GM12878 (cell line): Measurements from ENCODE around the gene SPI1. TPM values are rescaled to one million over a fixed set of nuclear protein-coding genes. Genes with fewer than 3 reads are reported as not detected.
A peak's percentile ranks its signal among the peaks of the same experiment; 100 is the strongest.

Experiments
- ATAC-seq: fragments of 200-7000 bp; cut with Tn5 transposase; 3 replicates; pipeline ENCODE4 v1.9.1; 2020; ENCODE audit warnings: mild to moderate bottlenecking, moderate library complexity
- BruUV-seq: library from RNA; stranded (reverse); fragments of 400-500 nt; replicated peaks from 2 replicates; lab custom pipeline; 2021; lab: Mats Ljungman, UMichigan
- CTCF ChIA-PET: fragments of 300-600 bp; sonication (Branson Sonifier 250); formaldehyde crosslinking; extraction: SDS; loops from one replicate; lab custom pipeline; 2021; ENCODE audit warnings: inconsistent platforms; lab: Yijun Ruan, JAX
- POLR2A ChIA-PET: fragments of 350-600 bp; formaldehyde crosslinking; extraction: SDS; loops from one replicate; lab custom pipeline; 2021; ENCODE audit warnings: inconsistent platforms; lab: Charles Lee
- RAD21 ChIA-PET: fragments of 300-600 bp; sonication (Branson Sonifier 250); formaldehyde crosslinking; loops from one replicate; lab custom pipeline; 2023; ENCODE audit warnings: antibody characterized with exemption; ENCODE audit not compliant: unreplicated experiment; lab: Charles Lee
- SMC1A ChIA-PET: fragments of 300-600 bp; sonication (Branson Sonifier 250); formaldehyde crosslinking; loops from one replicate; lab custom pipeline; 2023; ENCODE audit not compliant: unreplicated experiment, uncharacterized antibody; lab: Charles Lee
- DNase-seq: peaks from one replicate; pipeline ENCODE4 v3.0.0-alpha.2; 2011; ENCODE audit warnings: low read depth, low spot score
- FAIRE-seq: peaks from 3 replicates; lab custom pipeline; 2011; peaks lifted over from hg19 to GRCh38; lab: Jason Lieb, UNC
- H2AFZ ChIP-seq: 2 replicates; pipeline ENCODE4 v1.6.0; 2011; ENCODE audit warnings: low read depth, low read length, control low read depth; ENCODE audit not compliant: control insufficient read depth
- H3K27ac ChIP-seq: 2 replicates; pipeline ENCODE4 v1.5.1; 2011; ENCODE audit warnings: control low read depth; ENCODE audit not compliant: control insufficient read depth, insufficient read depth
- H3K27me3 ChIP-seq, 2 experiments: replicated peaks in 1 of 2; 2 replicates each; pipeline versions ENCODE4 v1.6.0 to v1.6.1; 2011; ENCODE audit warnings: low read length in 1 of 2; ENCODE audit not compliant: control insufficient read depth in 2 of 2, insufficient read depth in 2 of 2
- H3K36me3 ChIP-seq, 2 experiments: 2 replicates each; pipeline ENCODE4 v1.5.1; 2011; ENCODE audit warnings: low read length in 1 of 2; ENCODE audit not compliant: control insufficient read depth in 2 of 2, insufficient read depth in 2 of 2
- H3K4me1 ChIP-seq: 2 replicates; pipeline ENCODE4 v1.6.1; 2011; ENCODE audit warnings: mild to moderate bottlenecking, low read length, moderate library complexity, mixed read lengths; ENCODE audit not compliant: control insufficient read depth, insufficient read depth
- H3K4me2 ChIP-seq: 2 replicates; pipeline ENCODE4 v1.6.0; 2011; ENCODE audit warnings: control low read depth; ENCODE audit not compliant: control insufficient read depth, insufficient read depth
- H3K4me3 ChIP-seq: fragments of 200-600 bp; sonication (generic); 2 replicates; pipeline ENCODE4 v1.5.1; 2016
- H3K79me2 ChIP-seq: 2 replicates; pipeline ENCODE4 v1.6.0; 2011; ENCODE audit warnings: low read length; ENCODE audit not compliant: control insufficient read depth, insufficient read depth
- H3K9ac ChIP-seq: 2 replicates; pipeline ENCODE4 v1.8.0; 2011; ENCODE audit warnings: low read length, control low read depth, mixed read lengths; ENCODE audit not compliant: control insufficient read depth, insufficient read depth
- H3K9me3 ChIP-seq: replicated peaks from 3 replicates; pipeline ENCODE4 v1.5.1; 2011; ENCODE audit warnings: mild to moderate bottlenecking, low read length; ENCODE audit not compliant: control insufficient read depth, insufficient read depth
- H4K20me1 ChIP-seq: 2 replicates; pipeline ENCODE4 v1.6.0; 2011; ENCODE audit not compliant: control insufficient read depth, insufficient read depth
- BACH1 ChIP-seq: fragments of 450-650 bp; IDR thresholded peaks from 2 replicates; pipeline ENCODE4 v1.6.1; 2017; ENCODE audit warnings: mild to moderate bottlenecking, borderline replicate concordance
- BHLHE40 ChIP-seq, 2 experiments: fragments of 450-650 bp in 1 of 2; IDR thresholded peaks; 2 replicates each; pipeline ENCODE4 v1.6.1; 2011 to 2017; ENCODE audit warnings: low read depth in 2 of 2, borderline replicate concordance in 1 of 2, improper control_type of control experiment in 1 of 2, low read length in 1 of 2, mild to moderate bottlenecking in 1 of 2
- ZSCAN29 ChIP-seq: fragments of 450-650 bp; IDR thresholded peaks from 2 replicates; pipeline ENCODE4 v1.6.1; 2017; ENCODE audit warnings: mild to moderate bottlenecking, moderate library complexity
- WGBS: methylation state at CpG from one replicate; pipeline ENCODE4 v1.1.6; 2016; ENCODE audit warnings: low lambda C conversion rate; ENCODE audit not compliant: insufficient replicate concordance, insufficient coverage; ENCODE audit errors: missing lambda C conversion rate; 5-methylcytosine and 5-hydroxymethylcytosine counted together
- in situ Hi-C: fragments of 300-500 bp; cut with MboI; formaldehyde crosslinking; loops from 9 replicates; pipeline ENCODE4 v1.14.3; 2018; ENCODE audit warnings: mixed read lengths
- intact Hi-C: fragments of 100-400 bp; cut with micrococcal nuclease; formaldehyde crosslinking; loops from one replicate; pipeline ENCODE4 v1.14.2; 2022; ENCODE audit not compliant: unreplicated experiment
- polyA plus RNA-seq, 11 experiments: library from polyadenylated mRNA; depleted of rRNA in 4 of 11; unstranded in 6 of 11; stranded (reverse) in 5 of 11; fragments of >200 nt; fragmentation: Nextera tagmentation in 4 of 11; fragmentation: Illumina TruSeq in 1 of 11; extraction: Ambion mirVana in 4 of 11; extraction: Trizol in 1 of 11; gene quantifications; 1 replicate in 1 of 11; 2 replicates in 10 of 11; pipeline versions ENCODE4 v1.2.1 to v1.2.3, GENCODE V29; 2011 to 2016; ENCODE audit warnings: inconsistent platforms in 2 of 11, missing spikeins in 2 of 11, low read depth in 1 of 11
- total RNA-seq, 4 experiments: library from RNA; depleted of rRNA in 3 of 4; stranded (reverse); fragments of >200 nt in 3 of 4; fragmentation: Illumina TruSeq in 1 of 4; extraction: Trizol in 1 of 4; gene quantifications; 2 replicates each; pipeline versions ENCODE4 v1.2.1 to v1.2.3, GENCODE V29; 2013 to 2021
- TF ChIP-seq, protein P1 (sequence below): fragments of 450-650 bp; IDR thresholded peaks from 2 replicates; pipeline ENCODE4 v1.6.1; 2017; ENCODE audit warnings: mild to moderate bottlenecking

SPI1 gene
- total and polyA plus RNA-seq, 10 of the 15 experiments (the other 5 are each of a cell fraction or from before 2014, with no cell fraction given) = 0.05 to 31.1 (median 9.7) TPM

DNA sequence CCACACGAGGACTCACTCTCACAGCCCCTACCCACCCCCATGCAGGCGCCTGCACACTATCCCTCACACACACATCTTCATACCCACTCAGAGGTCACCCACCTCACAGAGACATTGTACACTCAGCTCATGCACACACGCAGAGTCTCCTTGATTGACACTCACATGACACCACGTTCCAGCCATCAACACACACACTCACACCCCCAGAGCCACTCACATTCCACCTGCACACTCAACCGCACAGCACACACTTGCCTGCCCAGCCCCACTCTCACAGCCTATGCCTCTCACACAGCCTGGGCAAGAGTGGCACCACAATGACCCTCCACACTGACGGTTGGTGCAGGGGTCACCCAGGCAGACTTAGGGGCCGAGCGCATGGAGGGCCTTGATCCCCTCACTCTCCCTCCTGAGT is 2.2 kb downstream of the SPI1 start (continued):
- TF ChIP-seq BACH1 (no peak), BHLHE40 (IDR thresholded peaks at IDR 0.05; ENCODE audit: borderline replicate concordance in 1 of 2, low read depth in 2 of 2, low read length in 1 of 2) (peak in 1 of 2 experiments; percentile 6; a peak in 1 of 4 replicates)

DNA sequence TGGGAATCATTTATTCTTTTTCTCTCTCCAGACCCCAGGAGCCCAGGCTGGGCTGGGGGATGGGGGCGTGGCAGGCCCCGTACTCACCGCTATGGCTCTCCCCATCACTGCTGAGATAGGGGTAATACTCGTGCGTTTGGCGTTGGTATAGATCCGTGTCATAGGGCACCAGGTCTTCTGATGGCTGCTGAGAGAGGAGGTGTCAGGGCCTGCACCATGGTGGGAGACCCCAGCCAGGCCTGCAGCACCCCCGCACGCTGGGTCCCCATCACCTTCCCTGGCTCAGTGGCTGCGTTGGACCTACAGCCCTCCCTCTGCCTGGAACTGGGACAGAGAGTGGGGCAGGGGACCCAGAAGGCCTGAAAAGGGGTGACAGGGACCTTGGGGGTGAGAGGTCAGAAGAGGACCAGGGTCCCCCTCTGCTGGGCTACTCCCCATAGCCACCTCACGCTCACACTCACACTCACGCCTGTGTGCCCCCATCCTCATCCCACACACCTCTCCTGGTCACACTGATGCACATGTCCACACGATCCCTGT is 2.7 kb downstream of the SPI1 start:
- POLR2A ChIA-PET = interaction anchor here (3.7 to 4.9 kb wide), 2 partner anchors 24 to 32 kb away, joined by 13 to 57 read pairs; partner anchors contain the start of gene SLC39A13

More for the DNA sequence above, 2.7 kb downstream of the SPI1 start:
- FAIRE-seq (no peak), ATAC-seq (no peak), DNase-seq (no peak)
- BruUV-seq = no TSS peak
- no peak for TF ChIP-seq ZSCAN29
- TF ChIP-seq, protein P1, sequence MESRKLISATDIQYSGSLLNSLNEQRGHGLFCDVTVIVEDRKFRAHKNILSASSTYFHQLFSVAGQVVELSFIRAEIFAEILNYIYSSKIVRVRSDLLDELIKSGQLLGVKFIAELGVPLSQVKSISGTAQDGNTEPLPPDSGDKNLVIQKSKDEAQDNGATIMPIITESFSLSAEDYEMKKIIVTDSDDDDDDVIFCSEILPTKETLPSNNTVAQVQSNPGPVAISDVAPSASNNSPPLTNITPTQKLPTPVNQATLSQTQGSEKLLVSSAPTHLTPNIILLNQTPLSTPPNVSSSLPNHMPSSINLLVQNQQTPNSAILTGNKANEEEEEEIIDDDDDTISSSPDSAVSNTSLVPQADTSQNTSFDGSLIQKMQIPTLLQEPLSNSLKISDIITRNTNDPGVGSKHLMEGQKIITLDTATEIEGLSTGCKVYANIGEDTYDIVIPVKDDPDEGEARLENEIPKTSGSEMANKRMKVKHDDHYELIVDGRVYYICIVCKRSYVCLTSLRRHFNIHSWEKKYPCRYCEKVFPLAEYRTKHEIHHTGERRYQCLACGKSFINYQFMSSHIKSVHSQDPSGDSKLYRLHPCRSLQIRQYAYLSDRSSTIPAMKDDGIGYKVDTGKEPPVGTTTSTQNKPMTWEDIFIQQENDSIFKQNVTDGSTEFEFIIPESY = no peak
- peaks cover 2 to 5% of the 10 kb centered on the region in 2 experiments; a peak in 3 of 4 replicates for H3K36me3 ChIP-seq
- peaks cover 21% of the 10 kb centered on the region for H3K4me1 ChIP-seq
- no peak overlapping the region for H2AFZ ChIP-seq
- no peak overlapping the region; the same call in 1 of the 2 replicates for H3K9ac ChIP-seq
- H4K20me1 ChIP-seq = no peaks in the 10 kb centered on the region
- H3K9me3 ChIP-seq = no peaks in the 10 kb centered on the region
- peak overlapping the region; percentile 80; the same call in 1 of the 2 replicates for H3K4me3 ChIP-seq
- in situ Hi-C loops = no loop called here
- intact Hi-C loops = loop anchor here (5.0 to 10.0 kb wide), 3 partner anchors 77 to 479 kb away; partner anchors contain the start of gene FNBP4
- 73% methylated on average over 13 of the region's 13 CpGs for WGBS
- CTCF ChIA-PET = interaction anchor here (2.8 to 4.1 kb wide), 3 partner anchors 11 to 28 kb away, joined by 15 to 40 read pairs (median 20); no protein-coding TSS in a partner anchor
- peaks cover 41% of the 10 kb centered on the region for H3K79me2 ChIP-seq
- SMC1A ChIA-PET = interaction anchor here (1.0 to 2.1 kb wide), 2 partner anchors 21 to 33 kb away, joined by 3 to 6 read pairs; partner anchors contain the start of gene SLC39A13
- peak overlapping the region; percentile 89 for H3K4me2 ChIP-seq
- H3K27me3 ChIP-seq = no peaks in the 10 kb centered on the region
- peak overlapping the region; percentile 22; the same call in 1 of the 2 replicates for H3K27ac ChIP-seq
- RAD21 ChIA-PET = interaction anchor here (1.8 to 2.8 kb wide), 3 partner anchors 16 to 36 kb away, joined by 17 to 24 read pairs (median 21); no protein-coding TSS in a partner anchor
